H1 (cell line): Measurements from ENCODE around the gene DLST. TPM values are rescaled to one million over a fixed set of nuclear protein-coding genes. Genes with fewer than 3 reads are reported as not detected.

Experiments used
- CTCF ChIA-PET: fragments of 300-600 bp; sonication (Branson Sonifier 250); formaldehyde crosslinking; loops from one replicate; lab custom pipeline; 2021; ENCODE audit not compliant: partially characterized antibody; lab: Charles Lee
- POLR2A ChIA-PET: fragments of 300-600 bp; sonication (Branson Sonifier 250); formaldehyde crosslinking; loops from one replicate; lab custom pipeline; 2021; ENCODE audit warnings: inconsistent platforms; ENCODE audit not compliant: partially characterized antibody; lab: Charles Lee
- DNase-seq, 2 experiments: peaks; one replicate each; pipeline versions ENCODE4 v3.0.0 to v3.0.0-alpha.2; 2010 to 2022; ENCODE audit warnings: low spot score in 2 of 2, low read depth in 1 of 2, mixed read lengths in 1 of 2
- FAIRE-seq: peaks from 2 replicates; lab custom pipeline; 2011; peaks lifted over from hg19 to GRCh38; lab: Jason Lieb, UNC
- H2AFZ ChIP-seq: 2 replicates; pipeline ENCODE4 v1.8.1; 2012; ENCODE audit warnings: low read length, inconsistent platforms
- H2AK5ac ChIP-seq: 2 replicates; pipeline ENCODE4 v1.6.1; 2013; ENCODE audit warnings: low read depth, low read length
- H2BK120ac ChIP-seq: replicated peaks from 2 replicates; pipeline ENCODE3; 2013; ENCODE audit warnings: low read depth, low read length, inconsistent platforms
- H2BK12ac ChIP-seq: 2 replicates; pipeline ENCODE4 v1.6.1; 2013; ENCODE audit warnings: low read depth, low read length
- H2BK15ac ChIP-seq: 2 replicates; pipeline ENCODE4 v1.6.1; 2013; ENCODE audit warnings: low read length
- H2BK20ac ChIP-seq: 2 replicates; pipeline ENCODE4 v1.6.1; 2013; ENCODE audit warnings: low read length
- H2BK5ac ChIP-seq: 2 replicates; pipeline ENCODE4 v1.6.1; 2013; ENCODE audit warnings: low read depth, low read length
- H3K14ac ChIP-seq: 2 replicates; pipeline ENCODE4 v1.6.1; 2013; ENCODE audit warnings: inconsistent platforms; ENCODE audit not compliant: insufficient read length
- H3K18ac ChIP-seq: 2 replicates; pipeline ENCODE4 v1.6.1; 2013; ENCODE audit warnings: low read length; ENCODE audit errors: extremely low read depth
- H3K23ac ChIP-seq: 2 replicates; pipeline ENCODE4 v1.6.1; 2013; ENCODE audit warnings: inconsistent platforms; ENCODE audit not compliant: insufficient read length
- H3K23me2 ChIP-seq: 2 replicates; pipeline ENCODE4 v1.6.1; 2013; ENCODE audit warnings: low read depth, low read length
- H3K27ac ChIP-seq: 2 replicates; pipeline ENCODE4 v1.6.1; 2011; ENCODE audit warnings: low read depth, low read length, inconsistent platforms
- H3K27me3 ChIP-seq, 4 experiments: replicated peaks in 1 of 4; 1 replicate in 1 of 4; 2 replicates in 3 of 4; pipeline versions ENCODE4 v1.6.1 to v1.8.1; 2011 to 2013; ENCODE audit warnings: low read length in 3 of 4, mild to moderate bottlenecking in 3 of 4, inconsistent platforms in 2 of 4, mixed read lengths in 2 of 4, moderate library complexity in 1 of 4; ENCODE audit not compliant: control insufficient read depth in 3 of 4, insufficient read depth in 3 of 4; ENCODE audit errors: extremely low read depth in 1 of 4
- H3K36me3 ChIP-seq, 4 experiments: 2 replicates each; pipeline versions ENCODE4 v1.6.1 to v1.8.1; 2011 to 2013; ENCODE audit warnings: mild to moderate bottlenecking in 4 of 4, low read length in 3 of 4, moderate library complexity in 2 of 4, control low read depth in 1 of 4, inconsistent platforms in 1 of 4; ENCODE audit not compliant: insufficient read depth in 4 of 4, control insufficient read depth in 2 of 4
- H3K4ac ChIP-seq: replicated peaks from 2 replicates; pipeline ENCODE3; 2013; ENCODE audit warnings: low read length, low read depth, mixed read lengths, inconsistent platforms; ENCODE audit not compliant: insufficient read length
- H3K4me1 ChIP-seq, 4 experiments: replicated peaks in 1 of 4; 1 replicate in 1 of 4; 2 replicates in 3 of 4; pipeline versions ENCODE4 v1.6.1 to v1.8.1; 2011 to 2013; ENCODE audit warnings: low read length in 3 of 4, inconsistent platforms in 2 of 4, mixed read lengths in 1 of 4; ENCODE audit not compliant: insufficient read depth in 4 of 4, control insufficient read depth in 3 of 4
- H3K4me2 ChIP-seq, 2 experiments: 2 replicates each; pipeline versions ENCODE4 v1.6.1 to v1.8.1; 2011 to 2013; ENCODE audit warnings: low read depth in 2 of 2, low read length in 2 of 2, control low read depth in 1 of 2, inconsistent platforms in 1 of 2, mild to moderate bottlenecking in 1 of 2; ENCODE audit not compliant: insufficient read depth in 1 of 2
- H3K4me3 ChIP-seq, 4 experiments: fragments of 200-600, 300-600 bp in 1 of 4; sonication (generic), shearing (Covaris generic), sonication (Bioruptor Twin) in 1 of 4; 2 replicates each; pipeline versions ENCODE4 v1.5.1 to v1.8.1; 2011 to 2016; ENCODE audit warnings: low read length in 4 of 4, low read depth in 3 of 4, control low read depth in 2 of 4, inconsistent platforms in 2 of 4, mild to moderate bottlenecking in 2 of 4, mixed read lengths in 1 of 4, moderate library complexity in 1 of 4; ENCODE audit not compliant: insufficient read depth in 2 of 4; ENCODE audit errors: extremely low read depth in 1 of 4
- H3K56ac ChIP-seq: replicated peaks from 2 replicates; pipeline ENCODE3; 2013; ENCODE audit warnings: low read depth, mild to moderate bottlenecking, mixed read lengths, low read length, inconsistent platforms; ENCODE audit not compliant: insufficient read length
- H3K79me1 ChIP-seq: 2 replicates; pipeline ENCODE4 v1.6.1; 2013; ENCODE audit warnings: low read depth, low read length, control low read depth
- H3K79me2 ChIP-seq, 2 experiments: 2 replicates each; pipeline versions ENCODE4 v1.6.1 to v1.8.1; 2012 to 2013; ENCODE audit warnings: low read length in 2 of 2, mild to moderate bottlenecking in 2 of 2, inconsistent platforms in 1 of 2; ENCODE audit not compliant: insufficient read depth in 2 of 2, control insufficient read depth in 1 of 2
- H3K9ac ChIP-seq, 4 experiments: replicated peaks in 1 of 4; 1 replicate in 1 of 4; 2 replicates in 3 of 4; pipeline versions ENCODE4 v1.6.1 to v1.8.1; 2011 to 2013; ENCODE audit warnings: low read depth in 3 of 4, low read length in 3 of 4, control low read depth in 2 of 4, mild to moderate bottlenecking in 2 of 4, moderate library complexity in 2 of 4, inconsistent platforms in 1 of 4; ENCODE audit errors: extremely low read depth in 1 of 4
- H3K9me3 ChIP-seq, 2 experiments: 2 replicates each; pipeline versions ENCODE4 v1.6.1 to v1.8.1; 2012 to 2013; ENCODE audit warnings: mild to moderate bottlenecking in 2 of 2, moderate library complexity in 2 of 2, control low read depth in 1 of 2, inconsistent platforms in 1 of 2, low read depth in 1 of 2, low read length in 1 of 2, mixed read lengths in 1 of 2; ENCODE audit not compliant: insufficient read depth in 2 of 2
- H4K20me1 ChIP-seq, 2 experiments: replicated peaks in 1 of 2; 2 replicates each; pipeline versions ENCODE3 to v1.8.1; 2011 to 2013; ENCODE audit warnings: inconsistent platforms in 2 of 2, low read length in 2 of 2, mild to moderate bottlenecking in 1 of 2; ENCODE audit not compliant: insufficient read depth in 2 of 2, control insufficient read depth in 1 of 2
- H4K5ac ChIP-seq: 2 replicates; pipeline ENCODE4 v1.6.1; 2013; ENCODE audit warnings: low read length, low read depth, mixed read lengths, inconsistent platforms; ENCODE audit not compliant: insufficient read length
- H4K8ac ChIP-seq: 2 replicates; pipeline ENCODE4 v1.8.0; 2013; ENCODE audit warnings: mild to moderate bottlenecking, moderate library complexity, low read length, inconsistent platforms; ENCODE audit not compliant: insufficient read depth; ENCODE audit errors: extremely low read depth
- H4K91ac ChIP-seq: replicated peaks from 2 replicates; pipeline ENCODE3; 2013; ENCODE audit warnings: low read length, mixed read lengths, inconsistent platforms; ENCODE audit not compliant: insufficient read length
- ASH2L ChIP-seq: fragments of 200-600, 300-600 bp; sonication (generic); IDR thresholded peaks from one replicate; pipeline ENCODE4 v1.7.1; 2017; ENCODE audit warnings: low read length
- CBX8 ChIP-seq: fragments of 300-800, 300-1000 bp; sonication (generic); IDR thresholded peaks from 2 replicates; pipeline ENCODE4 v1.7.1; 2016; ENCODE audit warnings: low read depth, low read length, borderline replicate concordance
- CEBPB ChIP-seq: IDR thresholded peaks from 2 replicates; pipeline ENCODE4 v1.6.1; 2012; ENCODE audit warnings: low read depth, low read length
- CREB1 ChIP-seq: IDR thresholded peaks from 2 replicates; pipeline ENCODE4 v1.6.1; 2012; ENCODE audit warnings: inconsistent platforms
- MAFK ChIP-seq: IDR thresholded peaks from 2 replicates; pipeline ENCODE4 v1.6.1; 2012; ENCODE audit warnings: low read depth, mild to moderate bottlenecking, improper control_type of control experiment, low read length
- MAX ChIP-seq: IDR thresholded peaks from 2 replicates; pipeline ENCODE4 v1.6.1; 2012; ENCODE audit warnings: inconsistent platforms
- RBBP5 ChIP-seq: IDR thresholded peaks from 2 replicates; pipeline ENCODE4 v1.7.1; 2012; ENCODE audit warnings: low read depth, mild to moderate bottlenecking, inconsistent platforms, low read length, moderate library complexity, borderline replicate concordance
- RNF2 ChIP-seq: fragments of 200-900, 300-1000 bp; sonication (generic); IDR thresholded peaks from 2 replicates; pipeline ENCODE4 v1.7.1; 2016; ENCODE audit warnings: borderline replicate concordance, low read depth, mild to moderate bottlenecking, antibody characterized with exemption, low read length; ENCODE audit not compliant: poor library complexity, severe bottlenecking; ENCODE audit errors: missing control alignments
- SIX5 ChIP-seq: IDR thresholded peaks from 2 replicates; pipeline ENCODE4 v1.6.1; 2011; ENCODE audit warnings: mild to moderate bottlenecking, low read depth, low read length
- SP1 ChIP-seq: IDR thresholded peaks from 2 replicates; pipeline ENCODE4 v1.6.1; 2011; ENCODE audit warnings: low read depth, low read length
- SP4 ChIP-seq: IDR thresholded peaks from 2 replicates; pipeline ENCODE4 v1.6.1; 2012; ENCODE audit warnings: low read length, inconsistent platforms
- TAF7 ChIP-seq: optimal IDR thresholded peaks from 2 replicates; pipeline ENCODE3; 2011; ENCODE audit warnings: low read depth, mild to moderate bottlenecking, inconsistent platforms, low read length, moderate library complexity, borderline replicate concordance
- TEAD4 ChIP-seq: IDR thresholded peaks from 2 replicates; pipeline ENCODE4 v1.6.1; 2012; ENCODE audit warnings: low read depth, low read length, inconsistent platforms, mixed read lengths
- WGBS, 2 experiments: shearing (Covaris generic) in 1 of 2; methylation state at CpG; one replicate each; pipeline versions ENCODE4 v1.1.6 to v1.1.7; 2013 to 2015; ENCODE audit warnings: low lambda C conversion rate in 2 of 2, mixed read lengths in 2 of 2, inconsistent platforms in 1 of 2, low coverage in 1 of 2, missing lambda C conversion rate in 1 of 2; ENCODE audit not compliant: insufficient replicate concordance in 2 of 2, insufficient coverage in 1 of 2, insufficient read length in 1 of 2; ENCODE audit errors: extremely low coverage in 1 of 2, missing lambda C conversion rate in 1 of 2; 5-methylcytosine and 5-hydroxymethylcytosine counted together
- polyA plus RNA-seq, 7 experiments: library from polyadenylated mRNA; depleted of rRNA in 3 of 7; stranded (reverse) in 5 of 7; unstranded in 2 of 7; fragments of >200 nt in 5 of 7; fragments of 200-250 nt in 2 of 7; gene quantifications; 1 replicate in 5 of 7; 2 replicates in 1 of 7; 4 replicates in 1 of 7; pipeline versions ENCODE4 v1.2.1 to v1.2.3, GENCODE V29; 2011 to 2013; ENCODE audit warnings: missing spikeins in 2 of 7, mixed read lengths in 2 of 7
- total RNA-seq: library from RNA; stranded (reverse); fragmentation: NEBNext Ultra II Directional; extraction: Animal tissue kit (Norgen Biotek cat#: 25700); gene quantifications from 2 replicates; pipeline ENCODE4 v1.2.1, GENCODE V29; 2021

Gene DLST
- total and polyA plus RNA-seq, 2 of the 8 experiments (the other 6 are each of a cell fraction or from before 2014, with no cell fraction given): 96.5 to 117 TPM

- WGBS, 2 experiments: 84% methylated on average over 3 of the region's 3 CpGs; no CpG with 5 or more reads in 1 of the 2 experiments
- CTCF ChIA-PET: interaction anchor here (0.6 to 2.2 kb wide), 5 partner anchors 10 to 553 kb away, joined by 3 to 10 read pairs (median 3); no protein-coding TSS in a partner anchor
- no peak overlapping the region for H3K4me2 ChIP-seq
These were observed 35.5 kb upstream of the DLST start for GRCh38 chr14:74846168-74846567.

More at GRCh38 chr14:74846168-74846567, 35.5 kb upstream of the DLST start:
- Histone ChIP-seq H3K36me3 (no peaks in the 10 kb centered on the region), H4K20me1 (no peaks in the 10 kb centered on the region), H2BK120ac (no peak overlapping the region), H3K23me2 (no peaks in the 10 kb centered on the region), H2BK15ac (no peak overlapping the region), H4K5ac (no peak overlapping the region), H2AFZ (no peak overlapping the region), H2AK5ac (no peak overlapping the region), H3K18ac (no peak overlapping the region), H3K14ac (no peak overlapping the region), H4K91ac (no peak overlapping the region), H2BK12ac (no peak overlapping the region), H3K9ac (no peak overlapping the region), H3K4me1 (no peaks in the 10 kb centered on the region), H3K79me1 (no peaks in the 10 kb centered on the region), H3K9me3 (no peaks in the 10 kb centered on the region), H3K27ac (no peak overlapping the region), H3K27me3 (no peaks in the 10 kb centered on the region), H2BK5ac (no peak overlapping the region), H3K4me3 (no peak overlapping the region), H2BK20ac (no peak overlapping the region), H3K23ac (no peak overlapping the region), H3K56ac (no peak overlapping the region), H3K4ac (no peak overlapping the region), H4K8ac (no peak overlapping the region), H3K79me2 (no peaks in the 10 kb centered on the region)
- DNase-seq: no peak
- POLR2A ChIA-PET: interaction anchor here (1.9 kb wide), 1 partner anchor 10 kb away, joined by 6 read pairs; no protein-coding TSS in a partner anchor
- no peak for FAIRE-seq
- TF ChIP-seq TAF7: no peak
- TF ChIP-seq CBX8: no peak
- TF ChIP-seq TEAD4: no peak
- TF ChIP-seq SP4: no peak
- TF ChIP-seq MAX: no peak
- no peak for TF ChIP-seq RBBP5
- TF ChIP-seq MAFK: no peak
- TF ChIP-seq CREB1: no peak
- TF ChIP-seq CEBPB: no peak
- TF ChIP-seq ASH2L: no peak
- TF ChIP-seq SIX5: no peak
- TF ChIP-seq SP1: no peak
- no peak for TF ChIP-seq RNF2
